ENCODE measurements around the gene PDSS2. TPM values are rescaled to one million over a fixed set of nuclear protein-coding genes. Genes with fewer than 3 reads are reported as not detected.
A peak's percentile ranks its signal among the peaks of the same experiment; 100 is the strongest.

The PDSS2 gene
- total and polyA plus RNA-seq, 2 donors (not counting 1 experiment from before 2014, with no cell fraction given) = 16.9 to 17.0 TPM

- CTCF ChIA-PET = interaction anchor here (0.6 to 1.8 kb wide), 6 partner anchors 11 to 1268 kb away, joined by 3 to 4 read pairs (median 3); partner anchors contain the start of gene MTRES1
- no peaks in the 10 kb centered on the region for H3K36me3 ChIP-seq (replicated peaks in 1 of 2; ENCODE audit: control extremely low read depth in 1 of 2, control insufficient read depth in 1 of 2, extremely low read depth in 1 of 2, insufficient read depth in 2 of 2, low read length in 1 of 2)
- peaks cover 18% of the 10 kb centered on the region for H3K4me1 Mint-ChIP-seq
- WGBS (ENCODE audit: insufficient coverage) = under 1% methylated on average over 93 of the region's 109 CpGs
- H3K27ac ChIP-seq (ENCODE audit: low read length in 2 of 2) = no peak within 1 kb of the TSS
- TF ChIP-seq EZH2 (IDR thresholded peaks at IDR 0.05; ENCODE audit: borderline replicate concordance, insufficient read depth, low read depth, low read length, poor library complexity, severe bottlenecking) = no peak
- TF ChIP-seq CTCF (IDR thresholded peaks at IDR 0.05) = no peak
- ATAC-seq (ENCODE audit: low read depth) (peak; percentile 22), DNase-seq (peak; percentile 60)
- peaks cover 10 to 17% of the 10 kb centered on the region in 2 donors for H3K4me1 ChIP-seq (ENCODE audit: control insufficient read depth in 2 of 2, insufficient read depth in 2 of 2, low read length in 2 of 2)
- peak within 1 kb of the TSS; percentile 70 for H3K9ac ChIP-seq (ENCODE audit: low read length)
- peak within 1 kb of the TSS; percentile 94 for H3K4me3 Mint-ChIP-seq
- H3K79me2 ChIP-seq (ENCODE audit: control insufficient read depth, insufficient read depth, low read length) = no peaks in the 10 kb centered on the region
- peaks cover 0 to 2% (median 0%) of the 10 kb centered on the region in 4 experiments for H3K27me3 ChIP-seq (replicated peaks in 1 of 4; ENCODE audit: control extremely low read depth in 1 of 4, control insufficient read depth in 3 of 4, insufficient read depth in 4 of 4, low read length in 3 of 4)
- POLR2A ChIA-PET = no interaction called here
- no peaks in the 10 kb centered on the region for H3K27me3 Mint-ChIP-seq
- peak within 1 kb of the TSS; percentile 71 for H3K27ac Mint-ChIP-seq
- no peaks in the 10 kb centered on the region for H3K9me3 ChIP-seq (ENCODE audit: control extremely low read depth in 1 of 3, control insufficient read depth in 2 of 3, insufficient read depth in 1 of 3, low read length in 2 of 3)
- peak within 1 kb of the TSS; percentile 86 for H2AFZ ChIP-seq (ENCODE audit: insufficient read depth, low read depth, low read length, poor library complexity, severe bottlenecking)
- peak within 1 kb of the TSS; percentile 33 to 79 (median 65) for H3K4me3 ChIP-seq (ENCODE audit: control extremely low read depth in 1 of 5, extremely low read depth in 1 of 5, insufficient read depth in 1 of 5, low read depth in 2 of 5, low read length in 4 of 5)
- intact Hi-C loops (cut with micrococcal nuclease) = loop anchor here (5.0 to 10.0 kb wide), 6 partner anchors 372 to 1050 kb away; partner anchors contain the start of genes ATG5, NR2E1 and PRDM1
- H4K20me1 ChIP-seq (ENCODE audit: control insufficient read depth, insufficient read depth, low read length, poor library complexity, severe bottlenecking) = no peaks in the 10 kb centered on the region
- no peaks in the 10 kb centered on the region for H3K9me3 Mint-ChIP-seq (ENCODE audit: insufficient read depth)
- H3K4me2 ChIP-seq (replicated peaks; ENCODE audit: low read depth, low read length, poor library complexity, severe bottlenecking) = peak within 1 kb of the TSS; percentile 93
Observed at GRCh38 chr6:107114926-107115694, 344.3 kb downstream of the PDSS2 start, which contains the start of gene BEND3. TSS of gene BEND3 (minus strand) at chr6:107115515. CDS start at chr6:107099285, 16,230 bp downstream.

Measured in B cell (primary cell).